Astrocyte of the cerebellum (primary cell): ENCODE measurements around the gene ANKRD63.

Source experiments
- DNase-seq: peaks from one replicate; pipeline ENCODE4 v3.0.0-alpha.2; 2011; ENCODE audit warnings: low read depth
- H3K4me3 ChIP-seq: 2 replicates; pipeline ENCODE4 v1.5.1; 2011; ENCODE audit warnings: mild to moderate bottlenecking, low read depth, low read length, moderate library complexity
- CTCF ChIP-seq: IDR thresholded peaks from 2 replicates; pipeline ENCODE4 v1.5.1; 2012; ENCODE audit warnings: low read length, low read depth, moderate library complexity, mild to moderate bottlenecking; ENCODE audit errors: missing control alignments
- in situ Hi-C: cut with HindIII; loops from 2 replicates; pipeline ENCODE4 v1.10.0; 2017; ENCODE audit warnings: low sequenced_read_pairs

The ANKRD63 gene

GRCh38 chr15:40251486-40252140 lies 31.3 kb downstream of the ANKRD63 start:
- no peak overlapping the region for H3K4me3 ChIP-seq

GRCh38 chr15:40250771-40251483 lies 31.9 kb downstream of the ANKRD63 start:
- no peak overlapping the region for H3K4me3 ChIP-seq
- no peak for TF ChIP-seq CTCF
- DNase-seq: no peak
- in situ Hi-C loops: no loop called here

More at GRCh38 chr15:40251486-40252140, 31.3 kb downstream of the ANKRD63 start:
- in situ Hi-C loops: no loop called here
- no peak for DNase-seq
- TF ChIP-seq CTCF: no peak

- in situ Hi-C loops: no loop called here
- no peak for DNase-seq
- TF ChIP-seq CTCF: no peak
- H3K4me3 ChIP-seq: no peak overlapping the region
Measured at GRCh38 chr15:40250304-40250656, 32.6 kb downstream of the ANKRD63 start.

- TF ChIP-seq CTCF: no peak
- no peak overlapping the region for H3K4me3 ChIP-seq
- DNase-seq: no peak
- in situ Hi-C loops: no loop called here
Measured at GRCh38 chr15:40249477-40250303, 33.2 kb downstream of the ANKRD63 start.

GRCh38 chr15:40248006-40248783 lies 34.7 kb downstream of the ANKRD63 start:
- in situ Hi-C loops: no loop called here
- no peak overlapping the region for H3K4me3 ChIP-seq
- no peak for TF ChIP-seq CTCF
- DNase-seq: no peak

- H3K4me3 ChIP-seq: no peak overlapping the region
- no peak for TF ChIP-seq CTCF
- DNase-seq: no peak
- in situ Hi-C loops: no loop called here
Measured at GRCh38 chr15:40247406-40247971, 35.4 kb downstream of the ANKRD63 start.
